IPS-11a (cell line): ENCODE results near the gene RIPOR2.

ENCODE experiments used
- H3K4me3 ChIP-seq: one replicate; pipeline ENCODE4 v1.5.1; 2013; ENCODE audit warnings: low read depth, low read length, control low read depth

Gene RIPOR2

GRCh38 chr6:24906314-24906713 is 29.4 kb downstream of the RIPOR2 start:
- H3K4me3 ChIP-seq = no peak overlapping the region

DNA sequence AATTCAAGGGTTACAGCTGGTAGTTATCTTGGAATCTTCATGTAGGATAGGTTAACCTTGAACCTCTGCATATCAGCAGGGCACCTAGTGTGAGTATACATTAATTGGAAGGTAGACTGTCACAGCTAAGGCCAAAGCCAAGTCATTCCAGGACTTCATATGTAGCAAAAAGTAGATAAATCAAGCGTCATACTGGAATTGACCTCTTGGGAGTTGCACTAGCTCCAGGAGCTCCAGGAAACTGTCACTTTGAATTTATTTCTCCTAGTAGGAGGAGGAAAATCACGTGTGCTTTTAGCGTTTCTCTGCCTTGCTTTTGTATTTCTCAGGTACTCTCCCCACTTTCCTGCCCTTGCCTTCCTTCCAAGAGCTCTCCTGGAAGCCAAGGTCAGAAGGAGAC is 30.3 kb downstream of the RIPOR2 start:
- H3K4me3 ChIP-seq = no peak overlapping the region

- H3K4me3 ChIP-seq = no peak overlapping the region
Observed at GRCh38 chr6:24903681-24904080, 32.1 kb downstream of the RIPOR2 start.

GRCh38 chr6:24902782-24903181 is 33.0 kb downstream of the RIPOR2 start:
- H3K4me3 ChIP-seq = no peak overlapping the region

GRCh38 chr6:24901698-24902328 is 33.9 kb downstream of the RIPOR2 start:
- H3K4me3 ChIP-seq = no peak overlapping the region

- H3K4me3 ChIP-seq = no peak overlapping the region
Observed at GRCh38 chr6:24900917-24901697, 34.7 kb downstream of the RIPOR2 start.

- H3K4me3 ChIP-seq = no peak overlapping the region
Observed at GRCh38 chr6:24899997-24900325, 35.8 kb downstream of the RIPOR2 start.

DNA sequence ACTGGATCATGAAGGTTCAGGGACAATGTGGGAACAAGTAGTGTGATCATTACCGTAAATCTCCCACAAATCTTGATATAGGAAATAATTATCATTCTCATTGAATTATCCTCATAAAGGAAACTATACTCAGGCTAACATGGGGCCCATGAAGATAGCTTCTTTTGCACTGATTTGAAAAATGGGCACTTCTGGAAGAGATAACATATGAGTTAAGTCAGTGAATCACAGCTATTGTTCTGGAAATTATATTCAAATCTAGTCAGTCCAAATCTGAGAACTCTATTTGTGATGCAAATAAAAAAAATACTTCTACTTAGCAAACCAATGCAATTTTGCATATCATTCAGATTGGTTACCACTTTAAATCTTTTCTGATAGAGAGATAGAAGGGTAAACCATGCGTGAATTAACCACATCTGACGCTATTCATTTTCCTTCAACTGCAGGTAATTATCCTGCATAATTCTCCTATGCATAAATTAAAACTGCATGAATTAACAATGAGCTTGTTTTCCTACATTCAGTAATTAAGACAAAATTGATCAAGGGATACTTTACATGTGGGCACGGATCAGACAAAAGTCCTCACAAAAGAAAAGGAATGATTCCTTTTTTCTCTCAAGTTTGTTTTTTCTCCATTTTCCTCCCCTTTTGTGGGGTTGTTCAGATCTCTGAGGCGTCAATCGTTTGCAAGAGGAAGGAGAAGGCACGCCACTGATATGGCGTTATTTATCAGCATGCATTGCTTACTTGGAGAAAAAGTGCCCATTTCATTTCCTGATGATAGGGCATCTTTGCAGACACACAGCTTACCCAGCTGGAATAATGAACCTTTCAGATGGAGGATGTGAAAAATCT is 36.4 kb downstream of the RIPOR2 start:
- no peak overlapping the region for H3K4me3 ChIP-seq

DNA sequence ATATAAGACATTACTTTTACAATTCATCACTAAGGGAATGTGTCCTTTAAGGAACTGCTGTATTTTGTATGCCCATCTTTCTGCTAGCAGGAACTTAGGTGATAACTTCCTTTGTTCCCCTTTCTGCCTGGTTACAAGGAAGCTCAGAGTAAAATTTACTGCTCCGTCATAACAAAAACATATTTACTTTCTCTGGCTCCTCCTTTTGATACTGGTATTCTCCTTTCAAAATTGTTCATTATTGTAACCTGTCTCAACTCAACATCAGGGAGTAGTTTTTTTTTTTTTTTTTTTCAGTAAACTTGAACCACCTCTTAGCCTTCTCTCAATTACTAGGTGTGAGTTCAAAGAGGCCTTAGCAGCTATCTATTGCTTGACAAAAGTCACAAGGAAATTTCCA is 37.1 kb downstream of the RIPOR2 start:
- no peak overlapping the region for H3K4me3 ChIP-seq

- no peak overlapping the region for H3K4me3 ChIP-seq
Observed at GRCh38 chr6:24897186-24897585, 38.6 kb downstream of the RIPOR2 start.

DNA sequence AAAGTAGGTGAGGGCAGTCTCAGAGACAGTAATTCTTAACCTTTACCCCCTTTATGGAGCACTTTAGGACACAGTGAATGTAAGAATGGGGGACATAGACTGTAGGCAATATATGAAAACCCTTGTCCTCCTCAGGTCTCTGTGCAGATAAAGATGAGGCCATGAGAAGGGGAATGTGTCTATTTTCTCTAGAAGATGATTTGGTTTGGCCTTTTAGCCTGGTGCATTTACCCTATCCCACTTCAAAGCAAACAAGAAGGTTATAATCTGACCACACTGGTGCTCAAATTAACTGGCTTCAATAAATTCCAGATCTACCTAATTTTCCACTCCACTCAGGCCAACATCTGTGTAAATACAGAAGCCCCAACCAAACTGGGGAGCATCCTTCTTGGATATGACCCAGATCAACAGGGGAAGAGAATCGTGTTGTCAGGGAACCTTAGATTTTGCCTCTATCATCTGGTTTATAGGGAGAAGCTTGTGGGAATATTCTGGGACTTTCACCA is 42.4 kb downstream of the RIPOR2 start:
- no peak overlapping the region for H3K4me3 ChIP-seq

GRCh38 chr6:24891004-24891403 is 44.8 kb downstream of the RIPOR2 start:
- no peak overlapping the region for H3K4me3 ChIP-seq

- H3K4me3 ChIP-seq = no peak overlapping the region
Observed at GRCh38 chr6:24890471-24890870, 45.3 kb downstream of the RIPOR2 start.

DNA sequence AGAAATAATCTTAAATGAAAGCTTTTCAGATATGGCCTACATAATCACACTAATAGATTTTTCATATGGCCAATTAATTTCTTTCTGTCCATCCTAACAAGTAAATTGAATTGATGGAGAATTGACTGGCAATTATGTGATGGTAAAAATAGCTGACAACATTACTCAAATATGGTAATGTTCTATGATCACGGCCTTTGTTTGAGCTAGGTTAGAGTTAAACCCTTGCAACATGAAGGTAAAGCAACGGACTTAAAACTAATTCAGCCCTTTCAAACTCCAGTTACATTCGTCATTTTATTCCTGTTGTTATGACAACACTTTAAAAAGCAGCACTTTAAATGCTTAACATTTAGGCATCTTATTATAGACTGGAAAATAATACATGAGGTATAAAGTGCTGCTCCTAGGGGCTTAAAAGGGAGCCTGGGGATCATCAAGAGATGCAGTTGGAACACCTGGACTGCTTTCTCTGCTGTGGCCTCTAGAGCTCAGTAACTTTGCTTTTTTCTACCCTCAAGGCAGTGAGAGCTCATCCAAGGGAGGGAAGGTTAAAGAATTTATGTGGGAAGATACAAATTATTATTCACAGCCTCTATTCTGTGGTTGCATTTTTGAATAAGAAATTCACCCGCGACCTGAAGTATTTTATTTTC is 46.9 kb downstream of the RIPOR2 start:
- H3K4me3 ChIP-seq = no peak overlapping the region

GRCh38 chr6:24887545-24888140 is 48.1 kb downstream of the RIPOR2 start:
- H3K4me3 ChIP-seq = no peak overlapping the region

DNA sequence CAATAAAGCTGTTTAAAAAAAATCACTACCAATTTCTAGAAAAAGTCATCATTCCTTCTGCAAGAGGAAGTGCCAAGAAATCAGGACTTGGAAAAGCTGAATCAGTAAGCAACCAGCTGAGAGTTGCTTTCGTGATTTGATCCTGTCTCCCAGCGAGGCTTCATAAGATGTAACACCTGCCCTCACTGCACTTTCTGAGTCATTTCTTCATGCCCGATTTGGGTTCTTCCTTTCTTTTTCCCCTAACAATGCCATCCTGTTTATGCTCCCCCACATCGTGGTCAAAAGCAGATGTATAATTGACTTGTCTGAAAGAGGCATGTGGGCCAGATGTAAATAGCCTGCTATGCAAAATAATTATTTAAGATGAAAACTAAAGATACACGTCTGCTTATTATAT is 52.1 kb downstream of the RIPOR2 start:
- H3K4me3 ChIP-seq = no peak overlapping the region

DNA sequence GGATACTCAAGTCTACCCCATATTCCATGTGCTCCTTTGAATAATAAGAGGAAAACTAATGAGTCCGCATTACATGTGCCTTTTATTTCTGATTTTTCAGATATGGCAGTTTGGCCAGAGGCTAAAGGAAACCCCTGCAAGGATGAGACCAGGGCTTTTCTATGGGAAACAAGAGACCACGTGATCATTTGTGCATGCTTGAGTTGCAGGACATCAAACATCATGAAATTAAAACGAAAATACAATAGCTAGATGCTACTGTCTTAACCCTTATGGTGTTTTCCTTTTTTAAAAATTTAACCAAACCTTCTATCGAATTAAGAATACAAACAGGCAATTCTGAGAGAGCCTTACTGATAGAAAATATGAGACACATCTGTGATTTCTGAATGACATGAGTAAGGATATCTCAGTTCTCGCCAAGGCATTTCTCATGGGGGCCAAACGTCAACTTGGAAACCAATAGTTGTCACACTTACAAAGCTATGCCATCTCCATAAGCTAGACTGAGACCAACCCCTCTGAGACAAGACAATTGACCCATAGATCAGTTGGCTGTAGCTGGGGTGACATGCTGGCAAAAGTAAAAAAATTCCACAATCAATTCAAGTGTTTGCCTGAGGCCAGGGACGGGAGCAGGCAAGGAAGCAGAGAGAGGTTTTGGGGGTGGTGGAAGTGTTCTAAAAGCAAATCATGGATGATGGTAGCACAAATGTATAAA is 52.8 kb downstream of the RIPOR2 start:
- no peak overlapping the region for H3K4me3 ChIP-seq

DNA sequence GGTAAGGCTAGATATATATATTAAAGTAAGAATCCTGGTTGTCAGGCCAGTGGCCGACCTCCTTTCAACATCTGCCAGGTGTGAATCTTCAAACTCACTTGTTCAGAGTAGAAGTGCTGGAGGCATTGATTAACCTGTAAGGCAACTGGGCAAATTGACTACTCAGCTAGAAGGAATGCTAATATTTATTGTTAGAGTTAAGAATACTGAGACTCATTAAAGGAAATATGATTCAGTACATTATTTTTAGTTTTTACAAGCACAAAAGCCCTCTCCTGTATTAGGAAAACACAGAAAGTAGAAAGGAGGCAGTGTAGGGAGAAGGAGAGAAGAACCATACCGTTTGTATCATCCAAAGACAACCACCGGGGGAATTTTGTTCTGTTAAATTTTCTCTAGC is 53.5 kb downstream of the RIPOR2 start:
- no peak overlapping the region for H3K4me3 ChIP-seq

DNA sequence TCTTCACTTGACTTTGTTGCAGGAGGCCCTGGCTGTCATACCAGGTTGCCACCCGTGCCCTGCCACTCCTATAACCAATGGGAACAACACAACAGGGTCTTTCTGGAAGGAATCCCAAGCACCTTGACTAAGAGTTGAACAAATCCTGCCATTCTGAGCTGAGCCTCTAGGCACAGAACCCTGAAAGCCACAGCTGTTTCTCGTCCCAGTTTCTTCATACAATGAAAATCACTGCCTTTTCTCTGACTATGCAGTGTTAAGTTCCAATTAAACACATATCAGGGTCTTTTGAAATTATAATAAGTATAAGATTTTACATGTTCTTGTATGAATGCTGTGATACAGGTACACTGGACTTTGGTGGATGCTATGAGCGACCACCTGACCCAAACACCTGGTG is 54.4 kb downstream of the RIPOR2 start:
- no peak overlapping the region for H3K4me3 ChIP-seq

GRCh38 chr6:24880451-24880850 is 55.3 kb downstream of the RIPOR2 start:
- no peak overlapping the region for H3K4me3 ChIP-seq
